B cell (primary cell): ENCODE measurements around the gene ARPC2. TPM values are rescaled to one million over a fixed set of nuclear protein-coding genes. Genes with fewer than 3 reads are reported as not detected.

Experiments
- ATAC-seq: fragments of 200-7000 bp; cut with Tn5 transposase; one replicate; pipeline ENCODE4 v1.10.0; 2021; ENCODE audit warnings: low read depth, mild to moderate bottlenecking, moderate number of reproducible peaks, moderate library complexity
- CTCF ChIA-PET: fragments of 350-600 bp; sonication (Branson Sonifier 250); formaldehyde crosslinking; loops from one replicate; lab custom pipeline; 2021; ENCODE audit warnings: antibody characterized with exemption, inconsistent platforms; lab: Charles Lee
- POLR2A ChIA-PET: fragments of 350-600 bp; sonication (Branson Sonifier 250); formaldehyde crosslinking; loops from one replicate; lab custom pipeline; 2021; ENCODE audit warnings: antibody characterized with exemption; lab: Charles Lee
- DNase-seq: peaks from one replicate; pipeline ENCODE4 v3.0.0; 2013
- H2AFZ ChIP-seq: 2 replicates; pipeline ENCODE4 v1.6.1; 2012; ENCODE audit warnings: mild to moderate bottlenecking, low read depth, low read length; ENCODE audit not compliant: insufficient read depth, poor library complexity, severe bottlenecking
- H3K27ac ChIP-seq, 2 donors: 1 replicate in 1 of 2; 2 replicates in 1 of 2; pipeline ENCODE4 v1.5.1; 2012 to 2013; ENCODE audit warnings: low read length in 2 of 2, mild to moderate bottlenecking in 2 of 2, moderate library complexity in 1 of 2
- H3K27me3 ChIP-seq, 4 experiments: fragments of 200-600 bp in 1 of 4; sonication (generic) in 1 of 4; replicated peaks in 1 of 4; 1 replicate in 2 of 4; 2 replicates in 2 of 4; pipeline versions ENCODE4 v1.6.1 to v1.7.0; 2013 to 2016; ENCODE audit warnings: low read length in 3 of 4, mild to moderate bottlenecking in 2 of 4, mixed read lengths in 1 of 4, moderate library complexity in 1 of 4; ENCODE audit not compliant: insufficient read depth in 4 of 4, control insufficient read depth in 3 of 4; ENCODE audit errors: control extremely low read depth in 1 of 4
- H3K36me3 ChIP-seq, 2 experiments: replicated peaks in 1 of 2; 1 replicate in 1 of 2; 2 replicates in 1 of 2; pipeline versions ENCODE4 v1.6.1 to v1.7.1; 2013; ENCODE audit warnings: low read length in 1 of 2; ENCODE audit not compliant: insufficient read depth in 2 of 2, control insufficient read depth in 1 of 2; ENCODE audit errors: control extremely low read depth in 1 of 2, extremely low read depth in 1 of 2
- H3K4me1 ChIP-seq, 2 donors: fragments of 200-600 bp in 1 of 2; sonication (generic) in 1 of 2; 1 replicate in 1 of 2; 2 replicates in 1 of 2; pipeline versions ENCODE4 v1.5.1 to v1.6.1; 2013 to 2017; ENCODE audit warnings: low read length in 2 of 2; ENCODE audit not compliant: control insufficient read depth in 2 of 2, insufficient read depth in 2 of 2
- H3K4me2 ChIP-seq: replicated peaks from 2 replicates; pipeline ENCODE3; 2012; ENCODE audit warnings: mild to moderate bottlenecking, low read depth, low read length; ENCODE audit not compliant: poor library complexity, severe bottlenecking
- H3K4me3 ChIP-seq, 5 experiments: fragments of 200-600 bp in 1 of 5; sonication (generic) in 1 of 5; 1 replicate in 3 of 5; 2 replicates in 2 of 5; pipeline versions ENCODE4 v1.5.1 to v1.7.0; 2011 to 2016; ENCODE audit warnings: low read length in 4 of 5, mild to moderate bottlenecking in 4 of 5, low read depth in 2 of 5, control low read depth in 1 of 5, moderate library complexity in 1 of 5; ENCODE audit not compliant: insufficient read depth in 1 of 5; ENCODE audit errors: control extremely low read depth in 1 of 5, extremely low read depth in 1 of 5
- H3K79me2 ChIP-seq: fragments of 200-600 bp; sonication (generic); one replicate; pipeline ENCODE4 v1.6.0; 2016; ENCODE audit warnings: low read length; ENCODE audit not compliant: control insufficient read depth, insufficient read depth
- H3K9ac ChIP-seq: fragments of 200-600 bp; sonication (generic); 2 replicates; pipeline ENCODE4 v1.6.1; 2017; ENCODE audit warnings: mild to moderate bottlenecking, low read length, moderate library complexity
- H3K9me3 ChIP-seq, 3 donors: one replicate each; pipeline versions ENCODE4 v1.6.1 to v1.7.1; 2013; ENCODE audit warnings: low read length in 2 of 3; ENCODE audit not compliant: control insufficient read depth in 2 of 3, insufficient read depth in 1 of 3; ENCODE audit errors: control extremely low read depth in 1 of 3
- H4K20me1 ChIP-seq: 2 replicates; pipeline ENCODE4 v1.6.0; 2012; ENCODE audit warnings: mild to moderate bottlenecking, low read length; ENCODE audit not compliant: insufficient read depth, control insufficient read depth, poor library complexity, severe bottlenecking
- H3K27ac Mint-ChIP-seq: one replicate; pipeline ENCODE4 v1.8.0; 2021; ENCODE audit warnings: mixed read lengths
- H3K27me3 Mint-ChIP-seq: one replicate; pipeline ENCODE4 v1.8.0; 2021; ENCODE audit warnings: mixed read lengths
- H3K4me1 Mint-ChIP-seq: one replicate; pipeline ENCODE4 v1.8.0; 2021; ENCODE audit warnings: mixed read lengths
- H3K4me3 Mint-ChIP-seq: one replicate; pipeline ENCODE4 v1.8.0; 2021; ENCODE audit warnings: mixed read lengths
- H3K9me3 Mint-ChIP-seq: one replicate; pipeline ENCODE4 v1.8.0; 2022; ENCODE audit warnings: mixed read lengths; ENCODE audit not compliant: insufficient read depth
- EZH2 ChIP-seq: IDR thresholded peaks from 2 replicates; pipeline ENCODE4 v1.6.1; 2012; ENCODE audit warnings: borderline replicate concordance, low read depth, mild to moderate bottlenecking, moderate library complexity, low read length; ENCODE audit not compliant: insufficient read depth, poor library complexity, severe bottlenecking
- WGBS: methylation state at CpG from one replicate; pipeline ENCODE4 v1.1.5; 2013; ENCODE audit warnings: missing lambda C conversion rate; ENCODE audit not compliant: insufficient coverage; 5-methylcytosine and 5-hydroxymethylcytosine counted together
- intact Hi-C: fragments of 100-400 bp; cut with micrococcal nuclease; formaldehyde crosslinking; loops from one replicate; pipeline ENCODE4 v1.10.0; 2022
- polyA plus RNA-seq: library from polyadenylated mRNA; depleted of rRNA; stranded (reverse); fragments of >200 nt; gene quantifications from 2 replicates; pipeline ENCODE4 v1.2.3, GENCODE V29; 2012
- total RNA-seq, 2 donors: library from RNA; stranded (reverse); fragments of 120-200 nt in 1 of 2; gene quantifications; 1 replicate in 1 of 2; 2 replicates in 1 of 2; pipeline versions ENCODE4 v1.2.3 to v1.2.4, GENCODE V29; 2013 to 2022
- TF ChIP-seq, protein P1 (sequence below): fragments of 200-600 bp; IDR thresholded peaks from one replicate; pipeline ENCODE4 v1.8.0; 2022; ENCODE audit warnings: antibody characterized with exemption, mild to moderate bottlenecking

Gene ARPC2
- total and polyA plus RNA-seq, 2 donors (not counting 1 experiment from before 2014, with no cell fraction given), result 314 to 343 TPM

DNA sequence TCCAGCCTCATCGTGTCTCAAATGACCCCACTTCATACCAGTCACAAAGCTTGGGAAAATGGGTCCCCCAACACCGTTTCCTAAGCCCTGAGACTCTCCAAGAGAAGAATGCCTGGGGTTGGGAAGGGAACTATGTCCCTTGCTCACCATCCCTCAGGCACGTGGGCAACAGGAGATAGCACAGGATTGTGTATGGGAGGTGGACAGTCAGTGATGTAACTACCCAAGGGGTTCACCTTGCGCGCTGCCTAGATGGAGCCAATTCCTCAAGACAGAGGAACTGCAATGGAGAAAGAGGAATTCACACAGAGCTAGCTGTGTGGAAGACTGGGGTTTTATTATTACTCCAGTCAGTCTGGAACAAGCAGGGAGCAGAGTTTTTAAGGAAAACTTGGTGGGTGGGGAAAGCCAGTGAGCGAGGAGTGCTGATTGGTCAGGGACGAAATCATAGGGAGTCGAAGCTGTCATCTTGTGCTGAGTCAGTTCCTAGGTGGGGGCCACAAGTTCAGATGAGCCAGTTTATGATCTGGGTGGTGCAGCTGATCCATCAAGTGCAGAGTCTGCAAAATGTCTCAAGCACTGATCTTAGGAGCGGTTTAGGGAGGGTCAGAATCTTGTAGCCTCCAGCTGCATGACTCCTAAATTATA is 36.4 kb upstream of the ARPC2 start:
- CTCF ChIA-PET, result no interaction called here
- 70% methylated on average over 6 of the region's 9 CpGs for WGBS
- H3K9me3 Mint-ChIP-seq, result no peaks in the 10 kb centered on the region

DNA sequence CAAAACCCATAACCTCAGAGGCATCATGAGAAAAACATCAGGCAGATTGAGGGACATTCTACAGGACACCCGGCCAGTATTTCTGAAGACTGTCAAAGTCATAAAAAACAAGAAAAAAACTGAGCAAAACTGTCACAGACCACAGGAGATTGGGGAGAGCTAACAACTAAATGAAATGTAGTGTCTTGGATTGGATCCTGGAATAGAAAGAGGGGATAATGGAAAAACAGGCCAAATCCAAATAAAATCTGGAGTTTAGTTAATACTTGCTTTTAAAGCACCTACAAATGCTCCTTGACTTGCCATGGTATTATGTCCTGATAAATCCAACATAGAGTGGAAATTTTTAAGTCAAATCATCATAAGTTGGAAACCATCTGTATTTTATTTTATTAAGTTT is 32.7 kb upstream of the ARPC2 start:
- TF ChIP-seq, protein P1, sequence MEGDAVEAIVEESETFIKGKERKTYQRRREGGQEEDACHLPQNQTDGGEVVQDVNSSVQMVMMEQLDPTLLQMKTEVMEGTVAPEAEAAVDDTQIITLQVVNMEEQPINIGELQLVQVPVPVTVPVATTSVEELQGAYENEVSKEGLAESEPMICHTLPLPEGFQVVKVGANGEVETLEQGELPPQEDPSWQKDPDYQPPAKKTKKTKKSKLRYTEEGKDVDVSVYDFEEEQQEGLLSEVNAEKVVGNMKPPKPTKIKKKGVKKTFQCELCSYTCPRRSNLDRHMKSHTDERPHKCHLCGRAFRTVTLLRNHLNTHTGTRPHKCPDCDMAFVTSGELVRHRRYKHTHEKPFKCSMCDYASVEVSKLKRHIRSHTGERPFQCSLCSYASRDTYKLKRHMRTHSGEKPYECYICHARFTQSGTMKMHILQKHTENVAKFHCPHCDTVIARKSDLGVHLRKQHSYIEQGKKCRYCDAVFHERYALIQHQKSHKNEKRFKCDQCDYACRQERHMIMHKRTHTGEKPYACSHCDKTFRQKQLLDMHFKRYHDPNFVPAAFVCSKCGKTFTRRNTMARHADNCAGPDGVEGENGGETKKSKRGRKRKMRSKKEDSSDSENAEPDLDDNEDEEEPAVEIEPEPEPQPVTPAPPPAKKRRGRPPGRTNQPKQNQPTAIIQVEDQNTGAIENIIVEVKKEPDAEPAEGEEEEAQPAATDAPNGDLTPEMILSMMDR, result no peak
- TF ChIP-seq EZH2, result no peak
- Histone ChIP-seq H4K20me1 (no peaks in the 10 kb centered on the region), H3K27me3 (peaks cover 0 to 8% (median 2%) of the 10 kb centered on the region in 4 experiments), H2AFZ (no peak overlapping the region), H3K9me3 (no peaks in the 10 kb centered on the region), H3K4me2 (no peak overlapping the region), H3K4me1 (peaks cover 2 to 7% of the 10 kb centered on the region in 2 donors), H3K27ac (no peak overlapping the region), H3K9ac (no peak overlapping the region), H3K36me3 (no peaks in the 10 kb centered on the region), H3K79me2 (no peaks in the 10 kb centered on the region), H3K4me3 (no peak overlapping the region)
- 100% methylated on average over 1 of the region's 1 CpG for WGBS
- POLR2A ChIA-PET, result no interaction called here
- no peak for ATAC-seq
- no peak for DNase-seq
- Mint-ChIP-seq H3K27me3 (peaks cover 9% of the 10 kb centered on the region), H3K9me3 (no peaks in the 10 kb centered on the region), H3K4me3 (no peak overlapping the region), H3K27ac (no peak overlapping the region), H3K4me1 (peaks cover 6% of the 10 kb centered on the region)
- CTCF ChIA-PET, result interaction anchor here (1.0 to 2.2 kb wide), 4 partner anchors 36 to 212 kb away, joined by 3 to 9 read pairs (median 4); partner anchors contain the start of gene CATIP
- intact Hi-C loops, result no loop called here

More for the DNA sequence above, 36.4 kb upstream of the ARPC2 start:
- peaks cover 17% of the 10 kb centered on the region for H3K27me3 Mint-ChIP-seq
- no peaks in the 10 kb centered on the region for H3K4me1 ChIP-seq
- intact Hi-C loops, result no loop called here
- H3K4me2 ChIP-seq, result no peak overlapping the region
- H3K9me3 ChIP-seq, result no peaks in the 10 kb centered on the region
- H3K4me1 Mint-ChIP-seq, result no peaks in the 10 kb centered on the region
- TF ChIP-seq EZH2, result no peak
- TF ChIP-seq, protein P1, result no peak
- peaks cover 0 to 8% (median 2%) of the 10 kb centered on the region in 4 experiments for H3K27me3 ChIP-seq
- POLR2A ChIA-PET, result no interaction called here
- DNase-seq (no peak), ATAC-seq (no peak)
- H3K27ac Mint-ChIP-seq, result no peak overlapping the region
- no peak overlapping the region for H3K4me3 Mint-ChIP-seq
- H3K4me3 ChIP-seq, result no peak overlapping the region
- no peak overlapping the region for H2AFZ ChIP-seq
- no peak overlapping the region for H3K27ac ChIP-seq
- no peaks in the 10 kb centered on the region for H4K20me1 ChIP-seq
- H3K79me2 ChIP-seq, result no peaks in the 10 kb centered on the region
- no peaks in the 10 kb centered on the region for H3K36me3 ChIP-seq
- no peak overlapping the region for H3K9ac ChIP-seq
